ENCODE measurements around the gene CTNNA2.

GRCh38 chr2:80573167-80573566, 1060.3 kb downstream of the CTNNA2 start:
- no peak for TF ChIP-seq CTCF (conservative IDR thresholded peaks at IDR 0.05 in 1 of 2, IDR thresholded peaks at IDR 0.05 in 1 of 2; ENCODE audit: extremely low read depth in 1 of 2, insufficient read depth in 1 of 2, low read depth in 1 of 2, low read length in 2 of 2)
- TF ChIP-seq EZH2 (IDR thresholded peaks at IDR 0.05; ENCODE audit: borderline replicate concordance, low read length) = no peak

Data from mammary epithelial cell (primary cell).